Loucy (cell line): Measurements from ENCODE around the gene LRG1.

ENCODE experiments used
- CTCF ChIP-seq: fragments of 200-600 bp; sonication (generic); conservative IDR thresholded peaks from 2 replicates; pipeline ENCODE4 v1.5.1; 2014; ENCODE audit warnings: mild to moderate bottlenecking, antibody characterized with exemption, low read length
- EZH2phosphoT487 ChIP-seq: fragments of 200-600 bp; IDR thresholded peaks from 2 replicates; pipeline ENCODE4 v1.6.1; 2018; ENCODE audit warnings: antibody characterized with exemption, mild to moderate bottlenecking, moderate library complexity, borderline replicate concordance

DNA sequence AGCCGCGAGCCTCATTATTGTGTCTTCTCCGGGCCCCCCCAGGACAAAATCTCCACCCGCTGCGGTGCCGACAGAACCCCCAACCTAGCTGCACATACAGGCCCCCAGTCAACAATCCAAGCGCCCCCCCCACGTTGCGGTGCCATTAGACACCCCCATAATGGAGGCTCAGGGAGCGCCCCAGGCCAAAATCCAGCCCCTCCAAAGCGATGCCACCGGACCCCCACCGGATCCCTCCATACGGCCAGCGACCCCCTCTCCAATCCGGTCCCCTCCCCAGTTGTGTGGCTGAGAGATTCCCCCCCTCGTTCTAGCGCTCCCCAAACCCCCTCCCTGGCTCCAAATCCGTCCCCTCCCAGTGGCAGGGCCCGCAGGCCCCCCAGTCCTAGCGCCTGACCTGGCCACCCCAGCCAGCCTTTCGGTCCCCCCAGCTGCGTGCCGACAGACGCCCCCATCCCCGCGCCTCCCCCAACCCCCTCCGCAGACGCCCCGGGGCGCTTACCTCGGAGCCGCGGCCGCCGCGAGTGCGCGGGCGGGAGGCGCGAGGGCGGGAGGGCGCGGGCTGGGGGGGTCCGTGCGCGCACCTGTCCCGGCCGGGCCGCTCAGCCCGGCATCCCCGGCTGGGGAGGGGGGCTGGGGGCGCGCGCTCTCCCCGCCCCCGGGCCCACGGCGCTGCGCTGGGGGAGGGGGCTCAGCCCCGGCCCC, 41.3 kb upstream of the LRG1 start:
- TF ChIP-seq CTCF, result no peak
- TF ChIP-seq EZH2phosphoT487, result no peak
